Fibroblast of lung (primary cell): ENCODE data around the gene EDC4.

ENCODE experiments used
- CTCF ChIP-seq, 2 donors: IDR thresholded peaks in 1 of 2; conservative IDR thresholded peaks in 1 of 2; 1 replicate in 1 of 2; 2 replicates in 1 of 2; pipeline ENCODE4 v1.5.1; 2011 to 2012; ENCODE audit warnings: low read length in 2 of 2, control low read depth in 1 of 2, inconsistent platforms in 1 of 2, low read depth in 1 of 2, mild to moderate bottlenecking in 1 of 2
- EZH2 ChIP-seq: IDR thresholded peaks from 2 replicates; pipeline ENCODE4 v1.5.1; 2012; ENCODE audit warnings: low read length, control low read depth, mild to moderate bottlenecking; ENCODE audit errors: missing control alignments

- TF ChIP-seq CTCF (conservative IDR thresholded peaks at IDR 0.05 in 1 of 2, IDR thresholded peaks at IDR 0.05 in 1 of 2; ENCODE audit: low read depth in 1 of 2, low read length in 2 of 2) = no peak
- TF ChIP-seq EZH2 = no peak
Measured at GRCh38 chr16:67846063-67846319, 26.9 kb upstream of the EDC4 start.
